Anterior cingulate cortex (tissue), 58 donors: Measurements from ENCODE around the gene SMAD7.
A peak's percentile ranks its signal among the peaks of the same experiment; 100 is the strongest.

ENCODE experiments used
- DNase-seq, 58 donors: peaks; one replicate each; lab custom pipeline; 2025; lab: John Stamatoyannopoulos, UW

SMAD7 gene

DNA sequence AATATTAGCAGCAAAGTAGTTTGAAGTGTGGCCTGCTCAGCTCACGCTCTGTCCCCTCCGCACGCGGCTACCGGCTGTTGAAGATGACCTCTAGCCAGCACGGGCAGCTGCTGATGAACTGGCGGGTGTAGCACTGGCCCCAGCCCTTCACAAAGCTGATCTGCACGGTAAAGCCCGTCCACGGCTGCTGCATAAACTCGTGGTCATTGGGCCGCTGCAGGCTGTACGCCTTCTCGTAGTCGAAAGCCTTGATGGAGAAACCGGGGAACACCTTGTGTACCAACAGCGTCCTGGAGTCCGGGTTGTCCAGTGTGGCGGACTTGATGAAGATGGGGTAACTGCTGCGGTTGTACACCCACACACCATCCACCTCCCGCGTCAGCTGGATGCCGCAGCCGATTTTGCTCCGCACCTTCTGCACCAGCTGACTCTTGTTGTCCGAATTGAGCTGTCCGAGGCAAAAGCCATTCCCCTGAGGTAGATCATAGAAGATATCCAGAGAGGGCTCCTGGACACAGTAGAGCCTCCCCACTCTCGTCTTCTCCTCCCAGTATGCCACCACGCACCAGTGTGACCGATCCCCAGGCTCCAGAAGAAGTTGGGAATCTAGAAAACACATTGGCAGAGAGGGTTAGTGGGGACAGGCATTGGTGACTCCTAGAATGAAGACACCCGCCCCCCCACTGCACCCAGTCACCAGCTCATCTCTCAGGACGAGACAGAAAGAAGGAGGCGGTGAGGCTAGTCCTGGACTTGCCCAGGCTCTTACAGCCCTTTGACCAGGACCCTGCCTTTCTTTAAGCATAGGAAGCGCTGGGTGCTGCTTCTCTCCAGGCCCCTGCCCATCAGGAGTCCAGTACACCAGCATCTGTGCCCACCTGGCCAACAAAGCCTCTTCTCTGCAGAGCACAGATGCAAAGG, 29.2 kb downstream of the SMAD7 start:
- DNase-seq: peak in 4 of 58 donors; percentile 30 to 38 (median 32)

- DNase-seq: peak in 13 of 58 donors; percentile 22 to 69 (median 37)
Measured at GRCh38 chr18:48920408-48921038, 30.2 kb downstream of the SMAD7 start.

- peak in 3 of 58 donors; percentile 27 to 49 (median 40) for DNase-seq
Measured at GRCh38 chr18:48919547-48919946, 31.2 kb downstream of the SMAD7 start.

DNA sequence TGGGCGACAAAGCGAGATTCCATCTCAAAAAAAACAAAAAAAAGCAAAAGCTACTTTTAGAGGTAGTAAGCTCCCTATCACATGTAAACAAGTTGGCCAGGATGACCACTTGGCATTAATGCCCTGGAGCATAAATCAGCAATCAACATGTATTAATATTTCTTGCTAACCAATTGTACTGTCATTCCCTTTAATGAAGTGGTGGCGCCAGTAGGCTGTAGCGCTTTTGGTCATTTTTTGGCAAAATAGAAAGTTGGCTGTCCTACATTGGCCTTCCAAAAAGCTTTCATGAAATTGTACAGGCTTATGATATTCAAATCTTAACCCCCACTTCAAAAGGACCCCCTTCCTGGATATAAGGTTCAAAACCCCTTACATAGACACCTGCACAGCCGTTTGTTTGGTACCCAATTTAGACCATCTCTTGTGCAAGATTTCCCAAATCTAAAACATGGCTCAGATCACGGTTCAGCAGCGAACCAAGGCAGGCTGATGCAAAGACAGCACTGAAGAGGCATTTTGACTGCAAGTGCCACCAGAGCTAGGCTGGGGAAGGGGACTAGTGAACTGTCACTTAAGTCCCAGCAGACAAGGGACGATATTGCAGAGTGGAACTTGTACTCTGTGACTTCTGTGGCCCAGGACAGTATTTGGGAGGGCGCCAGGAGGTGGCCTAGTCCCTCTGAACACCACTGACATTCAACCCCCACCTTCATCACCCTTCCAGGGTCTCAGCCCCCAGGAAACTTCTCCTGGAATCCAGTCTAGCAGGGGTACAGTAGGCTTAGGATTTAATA, 31.9 kb downstream of the SMAD7 start:
- DNase-seq: no peak

DNA sequence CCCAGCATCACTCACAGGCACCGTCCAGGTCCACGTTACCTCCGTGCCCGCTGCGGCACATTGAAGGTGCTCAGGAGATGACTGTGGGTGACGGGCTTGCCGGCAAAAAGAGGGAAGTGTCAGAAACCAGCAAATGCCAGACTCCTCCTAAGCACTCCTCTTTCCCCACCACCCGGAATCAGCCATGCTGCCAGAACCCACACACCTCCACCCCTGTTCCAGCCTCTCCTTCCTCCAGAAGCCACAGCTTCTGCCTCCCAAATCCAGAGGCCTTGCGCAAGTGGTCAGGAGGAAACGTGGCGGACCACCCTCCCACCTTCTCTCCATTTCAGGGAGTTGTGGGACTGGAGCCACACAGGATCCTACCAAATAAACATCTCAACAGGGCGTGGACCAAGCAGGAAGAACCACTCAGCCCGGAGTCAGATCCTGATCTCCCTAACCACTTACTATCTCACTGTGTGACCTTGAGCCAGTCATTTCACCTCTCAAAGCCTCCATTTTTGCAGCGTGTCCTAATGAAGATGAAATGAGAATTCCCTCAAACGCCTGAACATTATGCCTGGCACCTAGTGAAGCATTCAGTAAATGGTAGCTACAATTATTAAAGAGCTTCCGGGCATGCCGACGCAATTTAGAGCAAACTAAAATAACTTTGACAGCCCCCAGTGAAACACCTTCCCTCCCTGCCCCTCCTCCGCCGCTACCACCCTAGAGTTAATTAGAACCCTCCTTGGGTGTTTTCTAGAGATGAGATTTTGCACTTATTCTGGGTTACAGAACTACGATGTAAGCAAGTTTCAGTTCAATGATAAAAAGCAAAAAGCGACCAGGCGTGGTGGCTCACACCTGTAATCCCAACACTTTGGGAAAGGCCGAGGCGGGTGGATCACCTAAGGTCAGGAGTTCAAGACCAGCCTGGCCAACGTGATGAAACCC, 32.9 kb downstream of the SMAD7 start:
- no peak for DNase-seq

DNA sequence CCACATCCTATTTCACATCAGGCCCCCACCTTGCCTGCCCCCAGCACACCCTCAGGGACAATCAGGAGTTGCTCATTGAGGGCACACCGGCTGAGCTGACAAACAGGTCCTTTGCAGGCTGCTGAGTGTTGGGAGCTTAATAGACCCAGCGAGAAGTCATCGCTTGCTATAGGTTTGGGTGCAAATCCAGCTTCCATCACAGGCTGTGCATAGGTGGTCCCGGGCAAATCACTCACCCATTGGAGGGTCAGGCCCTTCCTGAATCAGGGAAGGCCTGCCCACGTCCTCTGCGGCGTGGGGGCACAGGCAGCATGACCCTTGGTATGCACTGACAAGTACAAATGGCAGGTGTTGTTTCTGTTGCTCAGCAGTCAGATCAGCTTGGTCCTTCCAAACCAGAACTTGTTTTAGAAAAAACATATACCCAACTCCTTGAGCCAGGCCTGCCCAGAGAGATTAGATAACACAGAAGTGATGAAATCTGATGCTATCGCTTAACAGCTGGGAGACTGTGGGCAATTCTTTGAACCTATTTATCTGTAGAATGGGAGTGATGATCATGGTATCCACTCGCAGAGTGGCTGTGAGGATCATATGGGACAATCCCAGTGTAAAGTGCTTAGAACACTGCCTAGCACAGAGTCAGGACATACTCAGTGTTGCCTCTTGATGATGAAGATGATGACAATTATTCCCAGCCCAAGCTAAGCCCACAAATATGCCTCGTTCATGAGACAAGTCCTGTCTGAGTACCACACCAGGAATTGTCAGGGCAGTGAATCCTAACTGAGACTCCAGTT, 34.9 kb downstream of the SMAD7 start:
- no peak for DNase-seq

DNA sequence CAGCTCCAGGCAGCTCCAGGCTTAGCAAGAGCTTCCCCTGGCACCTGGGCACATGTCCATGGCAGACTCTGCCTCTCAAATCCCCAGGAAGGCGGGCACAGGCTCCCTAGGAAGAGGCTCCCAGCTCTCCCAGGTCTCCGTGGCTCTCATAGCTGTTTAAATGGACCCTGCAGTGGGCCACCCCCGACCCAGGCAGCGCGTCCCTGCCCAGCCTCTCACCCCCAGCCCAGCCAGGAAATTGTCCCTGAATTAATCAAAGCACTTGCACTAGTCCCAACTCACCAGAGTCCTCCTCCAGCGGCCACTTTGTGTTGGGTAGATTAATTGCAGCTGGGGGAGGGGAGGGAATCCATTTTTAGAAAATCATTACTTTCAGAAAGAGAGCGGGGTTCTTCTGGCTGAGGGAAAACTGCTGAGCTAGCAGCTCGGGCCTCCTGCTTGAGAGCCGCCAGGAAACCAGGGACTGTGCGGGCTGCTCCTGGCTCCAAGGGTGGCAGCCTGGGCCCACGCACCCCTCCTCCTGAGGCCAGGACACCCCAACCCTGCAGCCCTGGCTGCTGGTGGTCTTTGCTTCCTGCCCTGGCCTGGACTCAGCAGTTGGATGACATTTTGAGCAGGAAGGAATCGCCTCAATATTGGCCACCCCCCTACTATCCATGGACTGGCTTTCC, 36.0 kb downstream of the SMAD7 start:
- no peak for DNase-seq

DNA sequence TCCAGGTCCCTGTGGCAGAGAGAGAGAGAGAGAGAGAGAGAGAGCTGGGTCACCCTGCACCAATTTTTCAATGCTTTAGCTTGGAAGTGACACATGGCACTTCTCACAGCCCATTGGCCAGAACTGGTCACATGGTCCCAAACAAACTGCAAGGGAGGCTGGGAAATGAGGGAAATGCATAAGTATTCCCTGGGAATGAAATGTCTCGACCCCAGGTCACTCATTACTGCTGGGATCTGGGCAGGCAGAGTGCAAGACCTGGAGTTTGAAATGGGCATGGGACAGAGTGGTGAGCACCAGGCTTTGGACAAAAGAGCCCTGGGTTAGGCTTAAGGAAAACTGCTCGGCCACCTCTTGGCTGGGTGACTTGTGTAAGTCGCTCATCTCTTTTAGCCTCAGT, 37.0 kb downstream of the SMAD7 start:
- no peak for DNase-seq

GRCh38 chr18:48913201-48913600, 37.6 kb downstream of the SMAD7 start:
- no peak for DNase-seq

GRCh38 chr18:48910972-48911545, 39.7 kb downstream of the SMAD7 start:
- DNase-seq: no peak

DNA sequence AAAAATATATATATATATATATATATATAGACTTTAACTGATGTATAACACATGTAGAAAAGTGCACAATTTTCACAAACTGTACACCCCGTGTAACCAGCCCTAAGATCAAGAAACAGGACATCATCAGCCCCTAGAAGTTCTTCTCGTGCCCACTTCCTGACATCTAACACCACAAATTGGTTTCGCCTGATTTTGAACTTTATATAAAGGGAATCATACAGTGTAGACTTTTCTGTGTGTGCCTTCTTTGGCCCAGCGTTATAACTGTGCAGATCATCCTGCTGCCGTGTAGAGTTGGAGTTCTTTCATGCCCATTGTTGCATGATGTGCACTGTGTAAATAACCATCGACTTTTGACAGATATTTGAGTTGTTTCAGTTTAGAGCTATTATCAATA, 41.0 kb downstream of the SMAD7 start:
- no peak for DNase-seq

GRCh38 chr18:48908916-48909315, 41.8 kb downstream of the SMAD7 start:
- DNase-seq: no peak

- DNase-seq: no peak
Measured at GRCh38 chr18:48905513-48905912, 45.3 kb downstream of the SMAD7 start.

- DNase-seq: no peak
Measured at GRCh38 chr18:48904847-48905394, 45.8 kb downstream of the SMAD7 start.

GRCh38 chr18:48904091-48904490, 46.7 kb downstream of the SMAD7 start:
- DNase-seq: no peak

- peak in 4 of 58 donors; percentile 11 to 39 (median 18) for DNase-seq
Measured at GRCh38 chr18:48902856-48903601, 47.7 kb downstream of the SMAD7 start.
